Fibroblast of lung (primary cell): ENCODE measurements around the gene SERTAD3.

ENCODE experiments used
- EZH2 ChIP-seq: IDR thresholded peaks from 2 replicates; pipeline ENCODE4 v1.5.1; 2012; ENCODE audit warnings: low read length, control low read depth, mild to moderate bottlenecking; ENCODE audit errors: missing control alignments
- TF ChIP-seq, protein P1 (sequence below), 2 donors: IDR thresholded peaks in 1 of 2; conservative IDR thresholded peaks in 1 of 2; 1 replicate in 1 of 2; 2 replicates in 1 of 2; pipeline ENCODE4 v1.5.1; 2011 to 2012; ENCODE audit warnings: low read length in 2 of 2, control low read depth in 1 of 2, inconsistent platforms in 1 of 2, low read depth in 1 of 2, mild to moderate bottlenecking in 1 of 2

DNA sequence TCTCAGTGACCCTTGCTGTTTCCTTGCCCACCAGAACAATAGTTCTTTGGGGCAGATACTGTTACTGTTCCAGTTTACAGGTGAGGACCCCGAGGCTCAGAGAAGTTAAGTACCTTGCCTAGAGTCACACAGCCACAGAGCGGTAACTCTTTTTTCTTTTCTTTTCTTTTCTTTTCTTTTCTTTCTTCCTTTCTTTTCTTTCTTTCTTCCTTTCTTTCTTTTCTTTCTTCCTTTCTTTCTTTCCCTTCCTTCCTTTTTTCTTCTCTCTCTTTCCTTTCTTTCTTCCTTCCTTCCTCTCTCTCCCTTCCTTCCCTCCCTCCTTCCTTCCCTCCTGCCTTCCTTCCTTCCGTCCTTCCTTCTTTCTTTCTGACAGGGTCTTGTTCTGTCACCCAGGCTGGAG, 26.1 kb downstream of the SERTAD3 start:
- TF ChIP-seq, protein P1, sequence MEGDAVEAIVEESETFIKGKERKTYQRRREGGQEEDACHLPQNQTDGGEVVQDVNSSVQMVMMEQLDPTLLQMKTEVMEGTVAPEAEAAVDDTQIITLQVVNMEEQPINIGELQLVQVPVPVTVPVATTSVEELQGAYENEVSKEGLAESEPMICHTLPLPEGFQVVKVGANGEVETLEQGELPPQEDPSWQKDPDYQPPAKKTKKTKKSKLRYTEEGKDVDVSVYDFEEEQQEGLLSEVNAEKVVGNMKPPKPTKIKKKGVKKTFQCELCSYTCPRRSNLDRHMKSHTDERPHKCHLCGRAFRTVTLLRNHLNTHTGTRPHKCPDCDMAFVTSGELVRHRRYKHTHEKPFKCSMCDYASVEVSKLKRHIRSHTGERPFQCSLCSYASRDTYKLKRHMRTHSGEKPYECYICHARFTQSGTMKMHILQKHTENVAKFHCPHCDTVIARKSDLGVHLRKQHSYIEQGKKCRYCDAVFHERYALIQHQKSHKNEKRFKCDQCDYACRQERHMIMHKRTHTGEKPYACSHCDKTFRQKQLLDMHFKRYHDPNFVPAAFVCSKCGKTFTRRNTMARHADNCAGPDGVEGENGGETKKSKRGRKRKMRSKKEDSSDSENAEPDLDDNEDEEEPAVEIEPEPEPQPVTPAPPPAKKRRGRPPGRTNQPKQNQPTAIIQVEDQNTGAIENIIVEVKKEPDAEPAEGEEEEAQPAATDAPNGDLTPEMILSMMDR (conservative IDR thresholded peaks at IDR 0.05 in 1 of 2, IDR thresholded peaks at IDR 0.05 in 1 of 2; ENCODE audit: low read depth in 1 of 2, low read length in 2 of 2): no peak
- no peak for TF ChIP-seq EZH2
